Transverse colon (tissue), 4 donors: Measurements from ENCODE around the gene MBP. TPM values are rescaled to one million over a fixed set of nuclear protein-coding genes. Genes with fewer than 3 reads are reported as not detected.
"Not testable (repeated sequence)": the region's sequence is repeated elsewhere in the genome, so short reads cannot be mapped to it uniquely, and the experiment has no call there.

ENCODE experiments used
- DNase-seq: peaks from one replicate; pipeline ENCODE4 v3.0.0-alpha.2; 2019
- H3K27ac ChIP-seq, 4 donors: fragments of 200-600 bp; sonication (generic); 2 replicates each; pipeline ENCODE4 v1.5.1; 2016 to 2018; ENCODE audit warnings: inconsistent platforms in 4 of 4
- H3K27me3 ChIP-seq: fragments of 200-600 bp; sonication (generic); 2 replicates; pipeline ENCODE4 v1.5.1; 2017; ENCODE audit warnings: inconsistent platforms
- H3K36me3 ChIP-seq, 4 donors: fragments of 200-600 bp; sonication (generic); 2 replicates each; pipeline ENCODE4 v1.5.1; 2017 to 2019; ENCODE audit warnings: inconsistent platforms in 4 of 4
- H3K4me1 ChIP-seq, 4 donors: fragments of 200-600 bp; sonication (generic); 2 replicates each; pipeline ENCODE4 v1.5.1; 2017 to 2020; ENCODE audit warnings: inconsistent platforms in 4 of 4
- H3K4me3 ChIP-seq, 4 donors: fragments of 200-600 bp; sonication (generic); 1 replicate in 1 of 4; 2 replicates in 3 of 4; pipeline versions ENCODE4 v1.5.1 to v1.6.1; 2017 to 2019; ENCODE audit warnings: inconsistent platforms in 4 of 4
- H3K9me3 ChIP-seq, 2 donors: fragments of 200-600 bp; sonication (generic); 2 replicates each; pipeline ENCODE4 v1.5.1; 2017 to 2019; ENCODE audit warnings: inconsistent platforms in 2 of 2
- CTCF ChIP-seq, 5 experiments: fragments of 200-600 bp in 3 of 5; fragments of 450-650 bp in 2 of 5; sonication (generic) in 3 of 5; IDR thresholded peaks; 1 replicate in 2 of 5; 2 replicates in 3 of 5; pipeline ENCODE4 v1.5.1; 2016 to 2017; ENCODE audit warnings: antibody characterized with exemption in 5 of 5, inconsistent platforms in 3 of 5, mild to moderate bottlenecking in 2 of 5, moderate library complexity in 1 of 5
- EP300 ChIP-seq: sonication (generic); formaldehyde crosslinking; IDR thresholded peaks from one replicate; pipeline ENCODE4 v1.6.1; 2017; ENCODE audit warnings: antibody characterized with exemption, low read depth
- POLR2A ChIP-seq: fragments of 450-650 bp; IDR thresholded peaks from one replicate; pipeline ENCODE4 v1.6.1; 2016; ENCODE audit warnings: antibody characterized with exemption, mild to moderate bottlenecking, moderate library complexity
- POLR2AphosphoS5 ChIP-seq, 3 donors: sonication (generic); formaldehyde crosslinking; IDR thresholded peaks; one replicate each; pipeline ENCODE4 v1.6.1; 2016; ENCODE audit warnings: antibody characterized with exemption in 3 of 3
- WGBS, 2 donors: methylation state at CpG; one replicate each; pipeline ENCODE4 v1.1.5; 2018; ENCODE audit warnings: low coverage in 1 of 2; 5-methylcytosine and 5-hydroxymethylcytosine counted together
- in situ Hi-C, 4 donors: fragments of 200-750 bp; cut with MboI; loops; one replicate each; pipeline versions ENCODE4 v1.15.0 to v1.15.1; 2017; ENCODE audit warnings: low sequenced_read_pairs in 3 of 4, low pct_ligation_motif_present in 1 of 4, low pct_unique_long_range_greater_than_20kb in 1 of 4
- intact Hi-C: fragments of 100-400 bp; cut with DNase I; formaldehyde crosslinking; loops from one replicate; pipeline ENCODE4 v1.15.1; 2023; ENCODE audit warnings: low total_unique reads
- total RNA-seq, 4 donors: library from RNA; depleted of rRNA; stranded (reverse); fragments of >200 nt; gene quantifications; one replicate each; pipeline ENCODE4 v1.1.0, GENCODE V29; 2016

MBP gene
- total RNA-seq, 4 donors from 2014 or later, result 12.7 to 53.4 (median 41.0) TPM

GRCh38 chr18:76993573-76993972, 139.0 kb downstream of the MBP start:
- intact Hi-C loops, result no loop called here
- H3K4me1 ChIP-seq, result no peaks in the 10 kb centered on the region
- no peaks in the 10 kb centered on the region for H3K27me3 ChIP-seq
- in situ Hi-C loops, result loop anchor here (10.0 to 25.0 kb wide), 4 partner anchors 181 to 669 kb away; partner anchors contain the start of gene ZNF236 (in 1 of the 4)
- no peaks in the 10 kb centered on the region for H3K9me3 ChIP-seq
- TF ChIP-seq POLR2AphosphoS5 (IDR thresholded peaks at IDR 0.05) (no peak), EP300 (no peak), CTCF (IDR thresholded peaks at IDR 0.05) (no peak), POLR2A (no peak)
- no peaks in the 10 kb centered on the region for H3K36me3 ChIP-seq
- H3K4me3 ChIP-seq, result no peak overlapping the region
- 95 to 98% methylated on average over 5 to 11 of the region's 11 CpGs for WGBS, 2 donors
- no peak for DNase-seq
- H3K27ac ChIP-seq, result no peak overlapping the region

GRCh38 chr18:76993085-76993382, 139.5 kb downstream of the MBP start:
- H3K4me3 ChIP-seq, result no peak overlapping the region
- WGBS, 2 donors, result 90 to 93% methylated on average over 2 to 6 of the region's 6 CpGs
- no peaks in the 10 kb centered on the region for H3K27me3 ChIP-seq
- no peaks in the 10 kb centered on the region for H3K9me3 ChIP-seq
- H3K4me1 ChIP-seq, result no peaks in the 10 kb centered on the region
- intact Hi-C loops, result no loop called here
- DNase-seq, result no peak
- no peaks in the 10 kb centered on the region for H3K36me3 ChIP-seq
- in situ Hi-C loops, result loop anchor here (10.0 to 25.0 kb wide), 4 partner anchors 181 to 669 kb away; partner anchors contain the start of gene ZNF236 (in 1 of the 4)
- no peak overlapping the region for H3K27ac ChIP-seq
- TF ChIP-seq POLR2A (no peak), CTCF (IDR thresholded peaks at IDR 0.05) (no peak)

GRCh38 chr18:76992226-76993084, 140.1 kb downstream of the MBP start:
- H3K27ac ChIP-seq, result no peak overlapping the region
- H3K4me1 ChIP-seq, result no peaks in the 10 kb centered on the region
- no peak overlapping the region for H3K4me3 ChIP-seq
- no peak for TF ChIP-seq POLR2A
- no peak for TF ChIP-seq EP300
- TF ChIP-seq CTCF (IDR thresholded peaks at IDR 0.05), result no peak
- no peak for TF ChIP-seq POLR2AphosphoS5 (IDR thresholded peaks at IDR 0.05)
- in situ Hi-C loops (loop anchor here (10.0 to 25.0 kb wide), 4 partner anchors 180 to 670 kb away; partner anchors contain the start of gene ZNF236 (in 1 of the 4)), intact Hi-C loops (no loop called here)
- 86 to 90% methylated on average over 8 to 17 of the region's 17 CpGs for WGBS, 2 donors
- no peak for DNase-seq
- H3K9me3 ChIP-seq, result no peaks in the 10 kb centered on the region
- H3K36me3 ChIP-seq, result no peaks in the 10 kb centered on the region
- H3K27me3 ChIP-seq, result no peaks in the 10 kb centered on the region

- no peak for TF ChIP-seq CTCF (IDR thresholded peaks at IDR 0.05)
- TF ChIP-seq POLR2A, result no peak
- TF ChIP-seq POLR2AphosphoS5 (IDR thresholded peaks at IDR 0.05), result no peak
- no peak for TF ChIP-seq EP300
- no peak overlapping the region for H3K27ac ChIP-seq
- in situ Hi-C loops (loop anchor here (10.0 to 25.0 kb wide), 4 partner anchors 179 to 671 kb away; partner anchors contain the start of gene ZNF236 (in 1 of the 4)), intact Hi-C loops (no loop called here)
- no peaks in the 10 kb centered on the region for H3K36me3 ChIP-seq
- H3K4me1 ChIP-seq, result no peaks in the 10 kb centered on the region
- no peaks in the 10 kb centered on the region for H3K27me3 ChIP-seq
- no peak for DNase-seq
- H3K4me3 ChIP-seq, result no peak overlapping the region
- 86 to 96% methylated on average over 15 to 20 of the region's 20 CpGs for WGBS, 2 donors
- H3K9me3 ChIP-seq, result no peaks in the 10 kb centered on the region
These were observed 141.4 kb downstream of the MBP start for GRCh38 chr18:76991021-76991688.

GRCh38 chr18:76990343-76991020, 142.1 kb downstream of the MBP start:
- WGBS, 2 donors, result 66 to 74% methylated on average over 8 of the region's 8 CpGs
- H3K4me3 ChIP-seq, H3K9me3 ChIP-seq, H3K36me3 ChIP-seq, H3K4me1 ChIP-seq, H3K27me3 ChIP-seq, H3K27ac ChIP-seq, intact Hi-C loops, DNase-seq: not testable (repeated sequence)
- in situ Hi-C loops, result loop anchor here (10.0 to 25.0 kb wide), 4 partner anchors 178 to 672 kb away; partner anchors contain the start of gene ZNF236 (in 1 of the 4)
